GM12873 (cell line): Measurements from ENCODE around the gene STOX2.

Experiments used
- CTCF ChIP-seq: IDR thresholded peaks from 2 replicates; pipeline ENCODE4 v1.5.1; 2012; ENCODE audit warnings: low read depth, mild to moderate bottlenecking, moderate library complexity, low read length, control low read depth; ENCODE audit not compliant: insufficient read depth; ENCODE audit errors: missing control alignments

Gene STOX2

GRCh38 chr4:183921335-183921734 is 16.2 kb downstream of the STOX2 start:
- TF ChIP-seq CTCF: no peak

DNA sequence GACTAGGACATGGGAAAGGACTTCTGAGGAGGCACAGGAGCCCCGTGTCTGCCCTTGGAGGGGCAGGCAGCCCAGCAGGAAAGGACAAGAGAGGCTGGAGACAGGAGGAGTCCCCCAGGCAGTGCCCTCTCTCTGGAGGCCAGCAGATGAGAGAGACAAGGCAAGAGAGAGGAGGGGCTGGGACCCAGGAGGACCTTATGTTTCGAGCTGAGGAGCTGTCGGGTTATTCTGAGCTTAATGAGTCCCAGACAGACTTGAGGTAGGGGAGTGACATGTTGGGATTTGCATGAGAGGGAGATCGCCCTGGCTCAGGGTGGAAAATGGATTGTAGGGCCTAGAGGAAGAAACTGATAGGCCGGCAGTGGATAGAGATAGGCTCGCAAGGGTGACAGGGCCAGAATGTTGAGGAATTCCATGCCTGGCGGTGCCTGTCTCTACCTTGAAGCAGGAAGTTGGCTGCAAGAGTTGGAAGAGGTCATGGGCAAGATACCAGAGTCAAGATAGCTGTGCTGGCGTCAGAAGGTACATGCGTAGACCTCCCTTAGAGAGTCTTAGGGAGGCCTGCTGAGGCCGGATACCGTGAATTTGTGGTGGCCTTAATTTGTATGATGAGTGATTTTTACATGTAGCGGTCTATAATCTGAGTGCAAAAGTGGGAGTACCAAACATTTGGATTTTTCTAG is 19.4 kb downstream of the STOX2 start:
- TF ChIP-seq CTCF: no peak

GRCh38 chr4:183926950-183927349 is 21.8 kb downstream of the STOX2 start:
- no peak for TF ChIP-seq CTCF

GRCh38 chr4:183932576-183932975 is 27.5 kb downstream of the STOX2 start:
- no peak for TF ChIP-seq CTCF

DNA sequence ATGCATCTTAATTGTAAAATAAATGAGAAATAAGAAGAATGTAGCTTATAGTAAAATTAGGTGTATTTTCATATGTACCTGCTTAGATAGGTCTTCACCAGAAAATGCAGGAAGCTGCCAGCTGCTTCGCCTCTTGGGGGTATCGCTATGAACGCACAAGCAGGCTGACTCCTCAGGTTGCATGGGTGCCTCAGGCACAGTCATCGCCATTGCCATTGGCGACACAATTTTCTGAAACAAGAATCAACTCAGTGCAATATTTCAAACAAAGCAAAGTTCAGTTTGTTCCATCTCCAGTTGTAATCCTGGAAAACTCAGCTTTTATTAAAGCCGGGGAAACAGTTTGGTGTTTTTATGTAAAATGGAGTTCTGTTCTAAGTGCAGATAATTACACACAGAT is 29.7 kb downstream of the STOX2 start:
- no peak for TF ChIP-seq CTCF

DNA sequence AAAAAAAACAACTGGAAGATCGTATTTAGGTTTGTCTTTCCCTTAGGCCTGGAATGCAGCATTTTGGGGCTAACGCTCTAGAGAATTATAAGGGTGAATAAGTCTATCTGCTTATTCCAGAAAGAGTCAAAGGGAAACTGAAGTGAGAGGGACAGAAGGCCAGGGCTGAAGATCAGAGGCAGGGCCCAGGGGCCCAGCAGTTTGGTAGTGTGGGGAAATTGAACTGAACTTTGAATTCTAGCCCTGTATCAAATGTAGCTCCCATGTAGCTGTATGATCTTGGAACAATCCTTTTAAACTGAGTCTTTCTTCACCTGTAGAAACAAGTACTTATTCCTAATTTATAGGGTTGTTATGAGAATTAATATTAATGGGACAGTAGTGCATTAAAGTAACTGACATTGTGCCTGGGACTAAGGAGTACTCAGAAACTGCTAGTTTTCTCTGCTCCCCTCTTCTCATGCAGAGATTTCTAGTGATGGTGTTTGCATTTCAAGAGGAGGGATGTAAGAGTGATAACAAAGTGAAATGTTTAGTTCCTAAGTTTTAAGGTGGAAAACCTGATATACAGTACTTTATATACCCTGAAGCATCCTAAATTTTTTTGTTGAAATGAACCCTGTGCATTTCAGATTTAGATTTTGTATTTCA is 30.4 kb downstream of the STOX2 start:
- TF ChIP-seq CTCF: no peak

DNA sequence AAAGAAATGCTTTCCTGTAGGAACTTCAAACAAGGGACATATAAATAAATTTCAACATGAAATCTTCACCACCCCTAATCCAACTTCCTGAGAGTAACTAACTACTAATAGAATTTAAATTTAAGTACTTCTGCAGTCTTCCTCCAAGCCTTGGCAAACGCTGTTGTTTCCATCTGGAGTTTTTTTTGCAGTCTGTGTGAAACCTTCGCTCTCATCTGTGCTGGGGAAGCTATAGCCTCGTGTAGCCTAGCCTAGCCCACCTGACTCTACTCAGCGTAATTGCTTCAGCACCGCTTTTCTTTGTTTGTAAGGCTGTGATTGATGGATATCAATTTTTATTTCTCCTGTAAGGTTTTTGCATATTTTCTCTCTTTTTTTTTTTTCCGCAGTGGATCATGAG is 30.9 kb downstream of the STOX2 start:
- no peak for TF ChIP-seq CTCF
